MM.1S (cell line): Measurements from ENCODE around the gene EID3.
"Not testable (repeated sequence)": the region's sequence is repeated elsewhere in the genome, so short reads cannot be mapped to it uniquely, and the experiment has no call there.

ENCODE experiments used
- DNase-seq: peaks from one replicate; pipeline ENCODE4 v3.0.0-alpha.2; 2015
- H2AFZ ChIP-seq: fragments of 300-600 bp; sonication (generic); 2 replicates; pipeline ENCODE4 v1.6.0; 2016; ENCODE audit warnings: antibody characterized with exemption, low read length
- H3F3A ChIP-seq: fragments of 300-600 bp; sonication (generic); 2 replicates; pipeline ENCODE4 v1.6.1; 2016; ENCODE audit warnings: mild to moderate bottlenecking, antibody characterized with exemption, low read length, moderate library complexity, mixed read lengths; ENCODE audit not compliant: insufficient read depth
- H3K27ac ChIP-seq: fragments of 300-600 bp; sonication (generic); 2 replicates; pipeline ENCODE4 v1.5.1; 2016; ENCODE audit warnings: mild to moderate bottlenecking, low read length
- H3K27me3 ChIP-seq: fragments of 300-600 bp; sonication (generic); replicated peaks from 2 replicates; pipeline ENCODE4 v1.6.0; 2016; ENCODE audit warnings: low read length; ENCODE audit not compliant: insufficient read depth
- H3K36me3 ChIP-seq: fragments of 300-600 bp; sonication (generic); replicated peaks from 2 replicates; pipeline ENCODE4 v1.6.1; 2016; ENCODE audit warnings: mild to moderate bottlenecking, low read length, mixed read lengths; ENCODE audit not compliant: insufficient read depth
- H3K4me1 ChIP-seq: fragments of 300-600 bp; sonication (generic); 2 replicates; pipeline ENCODE4 v1.6.1; 2016; ENCODE audit warnings: low read length, mixed read lengths
- H3K4me2 ChIP-seq: fragments of 300-600 bp; sonication (generic); 2 replicates; pipeline ENCODE4 v1.6.0; 2016; ENCODE audit warnings: low read depth, low read length
- H3K4me3 ChIP-seq: fragments of 300-600 bp; sonication (generic); 2 replicates; pipeline ENCODE4 v1.5.1; 2016; ENCODE audit warnings: low read length, mixed read lengths
- H3K79me2 ChIP-seq: fragments of 300-600 bp; sonication (generic); 2 replicates; pipeline ENCODE4 v1.6.1; 2016; ENCODE audit warnings: mixed run types, low read length, mixed read lengths
- H3K9ac ChIP-seq: fragments of 300-600 bp; sonication (generic); 2 replicates; pipeline ENCODE4 v1.6.1; 2016; ENCODE audit warnings: low read length, mixed read lengths
- H3K9me2 ChIP-seq: fragments of 300-600 bp; sonication (generic); replicated peaks from 2 replicates; pipeline ENCODE4 v1.6.1; 2016; ENCODE audit warnings: mild to moderate bottlenecking, low read length, mixed read lengths; ENCODE audit not compliant: insufficient read depth
- H3K9me3 ChIP-seq: fragments of 300-600 bp; sonication (generic); replicated peaks from 2 replicates; pipeline ENCODE4 v1.6.1; 2016; ENCODE audit warnings: mild to moderate bottlenecking, low read length, mixed read lengths; ENCODE audit not compliant: insufficient read depth
- H4K20me1 ChIP-seq: fragments of 300-600 bp; sonication (generic); 2 replicates; pipeline ENCODE4 v1.6.1; 2016; ENCODE audit warnings: mild to moderate bottlenecking, low read length, moderate library complexity, mixed read lengths; ENCODE audit not compliant: insufficient read depth
- EZH2 ChIP-seq: fragments of 300-600 bp; sonication (generic); optimal IDR thresholded peaks from 2 replicates; pipeline ENCODE3; 2017; ENCODE audit warnings: low read depth, mild to moderate bottlenecking, antibody characterized with exemption, low read length, mixed read lengths
- EZH2phosphoT487 ChIP-seq: fragments of 300-600 bp; sonication (generic); IDR thresholded peaks from 2 replicates; pipeline ENCODE4 v1.6.1; 2018; ENCODE audit warnings: antibody characterized with exemption, low read length
- TF ChIP-seq, protein P1 (sequence below): fragments of 300-600 bp; sonication (generic); IDR thresholded peaks from 2 replicates; pipeline ENCODE4 v1.5.1; 2016; ENCODE audit warnings: antibody characterized with exemption, low read length, mixed read lengths

The EID3 gene

DNA sequence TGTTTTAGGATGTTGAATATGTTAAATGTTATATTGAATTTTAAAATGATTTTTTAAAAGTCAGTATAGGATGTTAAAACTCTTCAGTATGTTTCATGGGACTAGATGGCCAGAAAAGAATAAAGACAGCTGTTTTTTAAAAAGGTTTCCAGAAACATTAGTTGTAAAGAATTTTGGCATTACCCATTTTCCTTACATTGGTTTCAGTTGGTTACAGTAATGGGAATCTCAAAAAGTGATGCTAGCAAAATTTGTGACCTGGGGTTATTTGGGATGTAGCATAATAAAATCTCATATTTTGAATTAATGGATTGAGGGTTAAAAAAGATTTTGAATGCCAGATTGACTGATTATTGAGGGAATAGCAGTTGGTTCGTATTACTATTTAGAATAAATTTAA, 25.3 kb downstream of the EID3 start:
- no peak overlapping the region for H3K4me3 ChIP-seq
- H3K79me2 ChIP-seq = no peaks in the 10 kb centered on the region; the same call in 1 of the 2 replicates
- no peaks in the 10 kb centered on the region for H3K4me1 ChIP-seq
- peaks cover 10% of the 10 kb centered on the region; the same call in 1 of the 2 replicates for H3K36me3 ChIP-seq
- no peaks in the 10 kb centered on the region for H3K9me3 ChIP-seq
- no peaks in the 10 kb centered on the region for H3K27me3 ChIP-seq
- H4K20me1 ChIP-seq = no peaks in the 10 kb centered on the region
- H3K4me2 ChIP-seq = no peak overlapping the region
- H3K27ac ChIP-seq = no peak overlapping the region
- TF ChIP-seq EZH2phosphoT487 (no peak), EZH2 (no peak)
- TF ChIP-seq, protein P1, sequence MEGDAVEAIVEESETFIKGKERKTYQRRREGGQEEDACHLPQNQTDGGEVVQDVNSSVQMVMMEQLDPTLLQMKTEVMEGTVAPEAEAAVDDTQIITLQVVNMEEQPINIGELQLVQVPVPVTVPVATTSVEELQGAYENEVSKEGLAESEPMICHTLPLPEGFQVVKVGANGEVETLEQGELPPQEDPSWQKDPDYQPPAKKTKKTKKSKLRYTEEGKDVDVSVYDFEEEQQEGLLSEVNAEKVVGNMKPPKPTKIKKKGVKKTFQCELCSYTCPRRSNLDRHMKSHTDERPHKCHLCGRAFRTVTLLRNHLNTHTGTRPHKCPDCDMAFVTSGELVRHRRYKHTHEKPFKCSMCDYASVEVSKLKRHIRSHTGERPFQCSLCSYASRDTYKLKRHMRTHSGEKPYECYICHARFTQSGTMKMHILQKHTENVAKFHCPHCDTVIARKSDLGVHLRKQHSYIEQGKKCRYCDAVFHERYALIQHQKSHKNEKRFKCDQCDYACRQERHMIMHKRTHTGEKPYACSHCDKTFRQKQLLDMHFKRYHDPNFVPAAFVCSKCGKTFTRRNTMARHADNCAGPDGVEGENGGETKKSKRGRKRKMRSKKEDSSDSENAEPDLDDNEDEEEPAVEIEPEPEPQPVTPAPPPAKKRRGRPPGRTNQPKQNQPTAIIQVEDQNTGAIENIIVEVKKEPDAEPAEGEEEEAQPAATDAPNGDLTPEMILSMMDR = no peak
- no peak for DNase-seq
- no peak overlapping the region for H3K9ac ChIP-seq
- H3K9me2 ChIP-seq = no peaks in the 10 kb centered on the region
- H3F3A ChIP-seq = no peaks in the 10 kb centered on the region
- no peak overlapping the region for H2AFZ ChIP-seq

DNA sequence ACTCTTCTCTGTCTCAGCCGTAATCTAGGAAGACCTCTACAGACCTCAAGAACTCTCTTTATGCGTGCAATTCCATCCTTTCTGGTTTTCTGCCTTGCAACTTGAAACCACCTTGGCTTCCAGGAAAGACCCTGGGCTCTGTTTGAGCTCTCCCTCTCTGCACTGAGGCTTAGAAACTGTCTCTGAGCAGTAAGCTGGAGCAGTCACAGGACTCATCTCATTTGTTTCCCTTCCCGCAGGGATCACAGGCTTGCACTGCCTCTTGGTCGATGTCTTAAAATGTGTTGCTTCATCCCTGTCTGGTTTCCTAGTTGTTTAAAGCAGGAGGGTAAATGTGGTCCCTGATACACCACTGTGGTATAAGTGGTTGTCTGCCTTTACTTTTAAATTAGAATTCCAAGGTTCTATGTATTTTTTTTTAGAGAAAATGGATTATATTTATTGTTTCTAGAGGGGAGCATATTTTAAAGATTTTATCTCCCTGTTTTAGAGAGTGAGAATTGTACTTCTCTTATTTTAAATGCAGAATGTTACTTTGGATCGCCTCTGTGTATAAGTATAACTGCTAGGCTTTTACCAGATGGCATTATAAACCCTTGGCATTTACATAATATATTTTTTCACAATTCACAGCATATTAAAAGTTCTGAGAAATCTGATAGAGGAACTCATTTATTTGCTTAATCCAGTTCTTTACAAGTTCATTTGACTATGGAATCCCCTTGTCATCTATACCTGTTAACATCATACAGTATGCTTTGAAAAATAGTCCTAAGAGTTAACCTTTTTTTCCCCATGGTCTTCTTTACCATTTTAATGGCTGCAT, 26.4 kb downstream of the EID3 start:
- Histone ChIP-seq H3K9me2 (no peaks in the 10 kb centered on the region), H2AFZ (no peak overlapping the region), H3K4me1 (no peaks in the 10 kb centered on the region), H3F3A (no peaks in the 10 kb centered on the region), H3K4me3 (no peak overlapping the region), H3K27ac (no peak overlapping the region), H3K36me3 (peaks cover 13% of the 10 kb centered on the region; the same call in 1 of the 2 replicates), H4K20me1 (no peaks in the 10 kb centered on the region), H3K27me3 (no peaks in the 10 kb centered on the region), H3K9me3 (no peaks in the 10 kb centered on the region), H3K4me2 (no peak overlapping the region), H3K79me2 (no peaks in the 10 kb centered on the region; the same call in 1 of the 2 replicates), H3K9ac (no peak overlapping the region)
- DNase-seq = no peak
- TF ChIP-seq EZH2phosphoT487 (no peak), EZH2 (no peak)
- TF ChIP-seq, protein P1 = no peak

DNA sequence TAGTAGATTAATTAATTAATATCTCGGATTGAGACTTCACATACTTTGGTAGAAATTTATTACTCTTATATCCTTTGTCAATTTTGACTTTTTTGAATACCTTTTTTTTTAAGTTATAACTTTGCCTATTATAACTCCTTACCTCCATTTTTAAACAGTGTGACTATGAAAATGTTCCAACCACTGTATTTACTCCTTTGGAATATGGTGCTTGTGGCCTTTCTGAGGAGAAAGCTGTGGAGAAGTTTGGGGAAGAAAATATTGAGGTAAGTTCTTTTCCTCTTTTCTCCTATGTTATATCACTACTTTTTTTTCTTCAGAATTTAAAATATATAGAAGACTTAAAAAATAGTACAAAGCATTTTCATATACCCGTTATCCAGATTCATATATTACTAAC, 27.8 kb downstream of the EID3 start:
- Histone ChIP-seq H3K27ac (no peak overlapping the region), H3K4me1 (no peaks in the 10 kb centered on the region), H4K20me1 (no peaks in the 10 kb centered on the region), H3K9me2 (no peaks in the 10 kb centered on the region), H3K9me3 (no peaks in the 10 kb centered on the region), H3K79me2 (no peaks in the 10 kb centered on the region; the same call in 1 of the 2 replicates), H3K36me3 (peaks cover 10% of the 10 kb centered on the region; the same call in 1 of the 2 replicates), H2AFZ (no peak overlapping the region), H3K4me3 (no peak overlapping the region), H3K4me2 (no peak overlapping the region), H3K27me3 (no peaks in the 10 kb centered on the region), H3F3A (no peaks in the 10 kb centered on the region), H3K9ac (no peak overlapping the region)
- TF ChIP-seq EZH2phosphoT487 = no peak
- TF ChIP-seq, protein P1 = no peak
- TF ChIP-seq EZH2 = no peak
- no peak for DNase-seq

DNA sequence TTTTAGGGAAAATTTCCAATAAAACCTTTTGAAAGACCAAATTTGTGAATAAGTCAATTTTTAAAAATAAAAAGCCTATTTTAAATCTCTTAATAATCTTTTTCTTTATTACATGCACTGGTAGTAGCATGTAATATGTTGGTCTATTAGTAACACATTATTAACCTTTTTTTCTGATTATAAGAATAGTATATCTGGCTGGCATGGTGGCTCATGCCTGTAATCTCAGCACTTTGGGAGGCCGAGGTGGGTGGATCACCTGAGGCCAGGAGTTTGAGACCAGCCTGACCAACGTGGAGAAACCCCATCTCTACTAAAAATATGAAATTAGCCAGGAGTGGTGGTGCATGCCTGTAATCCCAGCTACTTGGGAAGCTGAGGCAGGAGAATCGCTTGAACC, 28.7 kb downstream of the EID3 start:
- not testable (repeated sequence) for H3K27ac ChIP-seq, H3K9me3 ChIP-seq, H3K9me2 ChIP-seq, H3K4me2 ChIP-seq, H3K4me1 ChIP-seq, H3K27me3 ChIP-seq, H4K20me1 ChIP-seq, H3K4me3 ChIP-seq, H3K9ac ChIP-seq, DNase-seq, H3F3A ChIP-seq, H3K79me2 ChIP-seq, H2AFZ ChIP-seq, H3K36me3 ChIP-seq
